Tibial nerve (tissue), 4 donors: ENCODE measurements around the gene SCAI.

Experiments
- CTCF ChIP-seq, 5 experiments: fragments of 200-600 bp in 3 of 5; fragments of 450-650 bp in 2 of 5; sonication (generic) in 3 of 5; IDR thresholded peaks; one replicate each; pipeline ENCODE4 v1.5.1; 2016 to 2019; ENCODE audit warnings: antibody characterized with exemption in 5 of 5, mild to moderate bottlenecking in 3 of 5, moderate library complexity in 2 of 5
- EP300 ChIP-seq, 2 donors: sonication (generic); formaldehyde crosslinking; IDR thresholded peaks; one replicate each; pipeline ENCODE4 v1.6.1; 2017; ENCODE audit warnings: antibody characterized with exemption in 2 of 2, mild to moderate bottlenecking in 1 of 2

GRCh38 chr9:125180876-125181275 lies 37.5 kb upstream of the SCAI start:
- TF ChIP-seq CTCF (IDR thresholded peaks at IDR 0.05) (no peak), EP300 (IDR thresholded peaks at IDR 0.05) (no peak)
